ENCODE results near the gene VRK3. TPM values are rescaled to one million over a fixed set of nuclear protein-coding genes. Genes with fewer than 3 reads are reported as not detected.

Gene VRK3
- total RNA-seq, 2 experiments from 2014 or later, result 65.1 to 65.4 TPM

- Mint-ChIP-seq H3K9me3 (no peaks in the 10 kb centered on the region), H3K4me3 (no peak overlapping the region), H3K27ac (no peak overlapping the region), H3K36me3 (ENCODE audit: low read depth) (no peaks in the 10 kb centered on the region), H3K27me3 (peaks cover 15% of the 10 kb centered on the region), H3K4me1 (ENCODE audit: low read depth) (no peaks in the 10 kb centered on the region)
- no peaks in the 10 kb centered on the region for H3K4me1 ChIP-seq (ENCODE audit: insufficient read depth, low read length)
- POLR2A ChIA-PET, result no interaction called here
- H3K27me3 ChIP-seq (ENCODE audit: control insufficient read depth in 1 of 2, insufficient read depth in 2 of 2, low read length in 2 of 2), result no peaks in the 10 kb centered on the region
- DNase-seq (no peak), ATAC-seq (ENCODE audit: poor library complexity) (no peak)
- intact Hi-C loops (cut with DNase I, micrococcal nuclease), result no loop called here
- CTCF ChIA-PET, result no interaction called here
- H3K4me3 ChIP-seq (ENCODE audit: low read length), result no peak overlapping the region
- no peaks in the 10 kb centered on the region for H3K36me3 ChIP-seq (ENCODE audit: insufficient read depth, low read length)
- no peak overlapping the region for H3K27ac ChIP-seq (ENCODE audit: low read depth in 1 of 2, low read length in 2 of 2)
- peaks cover 0 to under 1% of the 10 kb centered on the region in 2 experiments for H3K9me3 ChIP-seq (ENCODE audit: control insufficient read depth in 1 of 2, insufficient read depth in 1 of 2, low read length in 2 of 2)
- no peak for TF ChIP-seq CTCF (IDR thresholded peaks at IDR 0.05)
These were observed 40.8 kb upstream of the VRK3 start for GRCh38 chr19:50065938-50066337.

- Histone ChIP-seq H3K27ac (ENCODE audit: low read depth in 1 of 2, low read length in 2 of 2) (no peak overlapping the region), H3K4me1 (ENCODE audit: insufficient read depth, low read length) (no peaks in the 10 kb centered on the region), H3K36me3 (ENCODE audit: insufficient read depth, low read length) (no peaks in the 10 kb centered on the region), H3K9me3 (ENCODE audit: control insufficient read depth in 1 of 2, insufficient read depth in 1 of 2, low read length in 2 of 2) (peaks cover 26 to 33% of the 10 kb centered on the region in 2 experiments), H3K4me3 (ENCODE audit: low read length) (no peak overlapping the region), H3K27me3 (ENCODE audit: control insufficient read depth in 1 of 2, insufficient read depth in 2 of 2, low read length in 2 of 2) (no peaks in the 10 kb centered on the region)
- Mint-ChIP-seq H3K9me3 (no peaks in the 10 kb centered on the region), H3K4me1 (ENCODE audit: low read depth) (no peaks in the 10 kb centered on the region), H3K36me3 (ENCODE audit: low read depth) (no peaks in the 10 kb centered on the region), H3K27me3 (peaks cover 15% of the 10 kb centered on the region), H3K4me3 (no peak overlapping the region), H3K27ac (no peak overlapping the region)
- ChIA-PET POLR2A (no interaction called here), CTCF (no interaction called here)
- no peak for TF ChIP-seq CTCF (IDR thresholded peaks at IDR 0.05)
- no peak for ATAC-seq (ENCODE audit: poor library complexity)
- DNase-seq, result no peak
- intact Hi-C loops (cut with DNase I, micrococcal nuclease), result no loop called here
These were observed 36.5 kb upstream of the VRK3 start for GRCh38 chr19:50061650-50062049.

- H3K4me1 ChIP-seq (ENCODE audit: insufficient read depth, low read length), result no peaks in the 10 kb centered on the region
- peaks cover 11% of the 10 kb centered on the region for H3K27me3 Mint-ChIP-seq
- CTCF ChIA-PET, result no interaction called here
- no peak for TF ChIP-seq CTCF (IDR thresholded peaks at IDR 0.05)
- H3K4me1 Mint-ChIP-seq (ENCODE audit: low read depth), result no peaks in the 10 kb centered on the region
- intact Hi-C loops (cut with DNase I, micrococcal nuclease), result no loop called here
- no peaks in the 10 kb centered on the region for H3K9me3 Mint-ChIP-seq
- no peaks in the 10 kb centered on the region for H3K27me3 ChIP-seq (ENCODE audit: control insufficient read depth in 1 of 2, insufficient read depth in 2 of 2, low read length in 2 of 2)
- no peaks in the 10 kb centered on the region for H3K36me3 ChIP-seq (ENCODE audit: insufficient read depth, low read length)
- ATAC-seq (ENCODE audit: poor library complexity) (no peak), DNase-seq (no peak)
- H3K9me3 ChIP-seq (ENCODE audit: control insufficient read depth in 1 of 2, insufficient read depth in 1 of 2, low read length in 2 of 2), result peaks cover 26 to 33% of the 10 kb centered on the region in 2 experiments
- H3K27ac Mint-ChIP-seq, result no peak overlapping the region
- no peak overlapping the region for H3K4me3 ChIP-seq (ENCODE audit: low read length)
- H3K36me3 Mint-ChIP-seq (ENCODE audit: low read depth), result no peaks in the 10 kb centered on the region
- no peak overlapping the region for H3K4me3 Mint-ChIP-seq
- POLR2A ChIA-PET, result no interaction called here
- no peak overlapping the region for H3K27ac ChIP-seq (ENCODE audit: low read depth in 1 of 2, low read length in 2 of 2)
These were observed 34.9 kb upstream of the VRK3 start for GRCh38 chr19:50060107-50060506.

Data from CD4-positive, alpha-beta T cell (primary cell).